Muscle layer of colon (tissue), 2 donors: ENCODE results near the gene NAT10.
"Not testable (repeated sequence)": the region's sequence is repeated elsewhere in the genome, so short reads cannot be mapped to it uniquely, and the experiment has no call there.

Experiments used
- H3K27ac ChIP-seq: one replicate; pipeline ENCODE4 v1.7.0; 2013; ENCODE audit warnings: low read depth, mild to moderate bottlenecking, low read length, moderate library complexity
- H3K27me3 ChIP-seq, 2 donors: one replicate each; pipeline ENCODE4 v1.7.0; 2013; ENCODE audit warnings: low read length in 2 of 2, mild to moderate bottlenecking in 2 of 2; ENCODE audit not compliant: insufficient read depth in 2 of 2, control insufficient read depth in 1 of 2
- H3K36me3 ChIP-seq: one replicate; pipeline ENCODE4 v1.7.0; 2013; ENCODE audit warnings: mild to moderate bottlenecking, low read length; ENCODE audit not compliant: insufficient read depth
- H3K4me1 ChIP-seq: one replicate; pipeline ENCODE4 v1.7.0; 2013; ENCODE audit warnings: mild to moderate bottlenecking, low read length; ENCODE audit not compliant: insufficient read depth
- H3K4me3 ChIP-seq, 2 donors: one replicate each; pipeline ENCODE4 v1.7.0; 2013; ENCODE audit warnings: low read length in 2 of 2, low read depth in 1 of 2, mild to moderate bottlenecking in 1 of 2, moderate library complexity in 1 of 2
- H3K9ac ChIP-seq: one replicate; pipeline ENCODE4 v1.7.0; 2013; ENCODE audit warnings: low read length
- H3K9me3 ChIP-seq: one replicate; pipeline ENCODE4 v1.7.0; 2013; ENCODE audit warnings: mild to moderate bottlenecking, low read length
- donor health status: abdominal sarcoma.
- donor health status: Adenocarcinoma of cecum.

The NAT10 gene

GRCh38 chr11:34175284-34176019 lies 70.0 kb downstream of the NAT10 start:
- Histone ChIP-seq H3K9ac (no peak overlapping the region), H3K9me3 (no peaks in the 10 kb centered on the region), H3K27ac (no peak overlapping the region), H3K4me3 (no peak overlapping the region), H3K36me3 (no peaks in the 10 kb centered on the region), H3K4me1 (peaks cover 11% of the 10 kb centered on the region), H3K27me3 (no peaks in the 10 kb centered on the region)

GRCh38 chr11:34176751-34177209 lies 71.4 kb downstream of the NAT10 start:
- Histone ChIP-seq H3K36me3 (no peaks in the 10 kb centered on the region), H3K27ac (no peak overlapping the region), H3K9me3 (no peaks in the 10 kb centered on the region), H3K9ac (no peak overlapping the region), H3K4me1 (peaks cover 11% of the 10 kb centered on the region), H3K27me3 (no peaks in the 10 kb centered on the region), H3K4me3 (no peak overlapping the region)

GRCh38 chr11:34178209-34178821 lies 72.9 kb downstream of the NAT10 start:
- H3K27ac ChIP-seq: no peak overlapping the region
- no peak overlapping the region for H3K4me3 ChIP-seq
- no peaks in the 10 kb centered on the region for H3K9me3 ChIP-seq
- H3K4me1 ChIP-seq: peaks cover 11% of the 10 kb centered on the region
- no peaks in the 10 kb centered on the region for H3K36me3 ChIP-seq
- no peak overlapping the region for H3K9ac ChIP-seq
- no peaks in the 10 kb centered on the region for H3K27me3 ChIP-seq

- Histone ChIP-seq H3K9me3 (no peaks in the 10 kb centered on the region), H3K27ac (no peak overlapping the region), H3K9ac (no peak overlapping the region), H3K4me3 (no peak overlapping the region), H3K4me1 (peaks cover 11% of the 10 kb centered on the region), H3K27me3 (no peaks in the 10 kb centered on the region), H3K36me3 (no peaks in the 10 kb centered on the region)
These were observed 73.7 kb downstream of the NAT10 start for GRCh38 chr11:34179026-34179675.

GRCh38 chr11:34180040-34180813 lies 74.8 kb downstream of the NAT10 start:
- no peak overlapping the region for H3K27ac ChIP-seq

GRCh38 chr11:34180814-34181165 lies 75.4 kb downstream of the NAT10 start:
- not testable (repeated sequence) for H3K4me1 ChIP-seq, H3K9ac ChIP-seq, H3K4me3 ChIP-seq, H3K27me3 ChIP-seq, H3K9me3 ChIP-seq, H3K36me3 ChIP-seq, H3K27ac ChIP-seq

More at GRCh38 chr11:34180040-34180813, 74.8 kb downstream of the NAT10 start:
- H3K9me3 ChIP-seq: no peaks in the 10 kb centered on the region
- H3K9ac ChIP-seq: no peak overlapping the region
- no peaks in the 10 kb centered on the region for H3K27me3 ChIP-seq
- no peak overlapping the region for H3K4me3 ChIP-seq
- H3K4me1 ChIP-seq: peaks cover 6% of the 10 kb centered on the region
- H3K36me3 ChIP-seq: no peaks in the 10 kb centered on the region

- Histone ChIP-seq H3K4me3 (no peak overlapping the region), H3K9me3 (no peaks in the 10 kb centered on the region), H3K36me3 (no peaks in the 10 kb centered on the region), H3K9ac (no peak overlapping the region), H3K4me1 (peaks cover 9% of the 10 kb centered on the region), H3K27me3 (no peaks in the 10 kb centered on the region), H3K27ac (no peak overlapping the region)
These were observed 75.8 kb downstream of the NAT10 start for GRCh38 chr11:34181251-34181650.

GRCh38 chr11:34181856-34182405 lies 76.5 kb downstream of the NAT10 start:
- H3K9ac ChIP-seq: no peak overlapping the region
- no peaks in the 10 kb centered on the region for H3K36me3 ChIP-seq
- no peak overlapping the region for H3K4me3 ChIP-seq
- H3K27me3 ChIP-seq: no peaks in the 10 kb centered on the region
- no peak overlapping the region for H3K27ac ChIP-seq
- H3K9me3 ChIP-seq: no peaks in the 10 kb centered on the region
- H3K4me1 ChIP-seq: peaks cover 9% of the 10 kb centered on the region

- no peak overlapping the region for H3K9ac ChIP-seq
- peaks cover 9% of the 10 kb centered on the region for H3K4me1 ChIP-seq
These were observed 77.0 kb downstream of the NAT10 start for GRCh38 chr11:34182425-34182824.

GRCh38 chr11:34182921-34183685 lies 77.7 kb downstream of the NAT10 start:
- H3K9me3 ChIP-seq: no peaks in the 10 kb centered on the region
- H3K27ac ChIP-seq: no peak overlapping the region
- H3K4me3 ChIP-seq: no peak overlapping the region
- peaks cover 9% of the 10 kb centered on the region for H3K4me1 ChIP-seq
- H3K27me3 ChIP-seq: no peaks in the 10 kb centered on the region
- H3K36me3 ChIP-seq: no peaks in the 10 kb centered on the region
- H3K9ac ChIP-seq: no peak overlapping the region

More at GRCh38 chr11:34182425-34182824, 77.0 kb downstream of the NAT10 start:
- Histone ChIP-seq H3K36me3 (no peaks in the 10 kb centered on the region), H3K27me3 (no peaks in the 10 kb centered on the region), H3K9me3 (no peaks in the 10 kb centered on the region), H3K4me3 (no peak overlapping the region), H3K27ac (no peak overlapping the region)
